ENCODE results near the gene PDE6A.

Gene PDE6A

DNA sequence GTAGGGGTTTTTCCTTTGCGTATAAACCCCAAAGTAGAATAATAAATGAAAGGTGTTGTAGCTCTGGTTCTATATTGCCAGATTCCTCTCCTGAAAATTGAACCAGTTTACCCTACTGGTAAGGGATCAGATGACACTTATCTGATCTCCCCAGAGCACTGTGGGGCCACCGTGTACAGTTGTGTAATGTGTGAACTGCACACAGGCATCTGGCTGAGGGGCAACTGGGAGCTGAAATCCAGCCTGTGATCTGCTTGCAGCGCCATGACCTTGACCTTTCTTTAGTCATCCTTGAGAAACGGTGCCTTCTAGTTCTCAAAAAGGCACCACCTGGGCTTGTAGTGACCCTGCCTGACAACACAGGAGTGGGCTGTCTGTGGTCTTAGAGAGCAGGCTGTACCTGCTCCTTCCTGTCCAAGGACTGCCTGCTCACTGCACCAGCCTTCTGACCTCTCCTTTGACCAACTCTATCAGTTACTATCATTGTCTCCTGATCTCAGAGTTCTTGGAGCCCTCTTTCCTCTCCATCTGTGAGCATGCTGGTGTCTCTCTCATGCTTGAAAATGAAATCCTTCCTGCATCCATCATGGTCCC is 40.2 kb downstream of the PDE6A start:
- DNase-seq (ENCODE audit: low read depth), result peak; percentile 49
- no peak overlapping the region for H3K4me3 ChIP-seq (ENCODE audit: low read depth, low read length)
- TF ChIP-seq, protein P1, sequence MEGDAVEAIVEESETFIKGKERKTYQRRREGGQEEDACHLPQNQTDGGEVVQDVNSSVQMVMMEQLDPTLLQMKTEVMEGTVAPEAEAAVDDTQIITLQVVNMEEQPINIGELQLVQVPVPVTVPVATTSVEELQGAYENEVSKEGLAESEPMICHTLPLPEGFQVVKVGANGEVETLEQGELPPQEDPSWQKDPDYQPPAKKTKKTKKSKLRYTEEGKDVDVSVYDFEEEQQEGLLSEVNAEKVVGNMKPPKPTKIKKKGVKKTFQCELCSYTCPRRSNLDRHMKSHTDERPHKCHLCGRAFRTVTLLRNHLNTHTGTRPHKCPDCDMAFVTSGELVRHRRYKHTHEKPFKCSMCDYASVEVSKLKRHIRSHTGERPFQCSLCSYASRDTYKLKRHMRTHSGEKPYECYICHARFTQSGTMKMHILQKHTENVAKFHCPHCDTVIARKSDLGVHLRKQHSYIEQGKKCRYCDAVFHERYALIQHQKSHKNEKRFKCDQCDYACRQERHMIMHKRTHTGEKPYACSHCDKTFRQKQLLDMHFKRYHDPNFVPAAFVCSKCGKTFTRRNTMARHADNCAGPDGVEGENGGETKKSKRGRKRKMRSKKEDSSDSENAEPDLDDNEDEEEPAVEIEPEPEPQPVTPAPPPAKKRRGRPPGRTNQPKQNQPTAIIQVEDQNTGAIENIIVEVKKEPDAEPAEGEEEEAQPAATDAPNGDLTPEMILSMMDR (conservative IDR thresholded peaks at IDR 0.05; ENCODE audit: low read depth, low read length), result no peak

DNA sequence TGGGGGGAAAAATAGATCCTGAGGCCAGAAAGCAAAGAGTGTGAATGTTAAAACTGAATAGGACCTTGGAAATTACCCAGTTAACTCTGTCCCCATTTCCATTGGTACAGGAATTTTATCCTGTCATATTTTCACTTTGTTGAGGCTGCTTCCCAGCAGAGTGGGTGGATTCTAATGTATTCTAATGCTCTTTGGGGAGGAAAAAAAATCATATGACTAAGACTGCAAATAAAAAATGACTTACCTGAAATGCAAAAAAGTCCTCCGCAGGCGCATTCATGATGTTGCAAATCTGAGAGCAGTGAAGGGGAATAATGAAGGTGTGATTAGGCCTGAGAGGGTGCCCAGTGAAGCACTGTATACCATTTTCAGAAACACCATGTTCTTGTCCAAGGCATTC is 41.2 kb downstream of the PDE6A start:
- TF ChIP-seq, protein P1 (conservative IDR thresholded peaks at IDR 0.05; ENCODE audit: low read depth, low read length), result no peak
- DNase-seq (ENCODE audit: low read depth), result no peak
- H3K4me3 ChIP-seq (ENCODE audit: low read depth, low read length), result no peak overlapping the region

DNA sequence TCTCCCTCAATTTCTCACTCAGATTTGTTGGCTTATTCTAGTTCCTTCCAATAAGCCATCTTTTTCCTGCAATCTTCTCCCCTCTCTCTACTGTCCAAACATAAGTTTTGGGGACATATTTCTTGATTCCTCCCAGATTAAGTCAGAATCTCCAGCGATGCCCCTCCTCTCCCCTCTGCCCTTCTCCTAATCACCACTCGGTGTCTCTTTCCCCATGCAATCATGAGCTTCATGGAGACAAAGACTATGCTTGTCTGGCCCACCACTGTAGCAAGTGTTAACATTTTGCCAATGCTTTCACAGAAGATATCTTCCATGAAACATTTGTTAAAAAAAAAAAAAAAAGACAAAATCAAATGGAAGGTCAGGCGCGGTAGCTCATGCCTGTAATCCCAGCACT is 42.4 kb downstream of the PDE6A start:
- H3K4me3 ChIP-seq (ENCODE audit: low read depth, low read length), result no peak overlapping the region
- TF ChIP-seq, protein P1 (conservative IDR thresholded peaks at IDR 0.05; ENCODE audit: low read depth, low read length), result peak; percentile 25
- no peak for DNase-seq (ENCODE audit: low read depth)

DNA sequence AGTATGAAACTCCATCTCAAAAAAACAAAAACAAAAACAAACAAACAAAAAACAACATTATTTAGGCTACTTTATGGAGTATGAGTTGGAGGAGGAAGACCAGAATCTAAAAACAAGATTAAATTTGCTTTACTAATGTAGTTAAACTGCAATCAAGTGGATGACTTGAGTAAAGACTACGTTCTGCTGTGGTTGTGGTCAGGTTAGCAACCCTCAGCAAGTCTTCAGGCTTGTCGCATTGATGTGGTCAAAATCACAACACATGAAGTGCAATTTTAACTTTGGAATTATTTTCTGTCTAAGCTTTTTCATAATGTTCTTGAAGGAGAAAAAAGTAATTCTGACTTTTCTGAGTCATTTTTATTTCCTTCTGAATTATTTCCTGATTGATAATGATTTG is 43.1 kb downstream of the PDE6A start:
- no peak overlapping the region for H3K4me3 ChIP-seq (ENCODE audit: low read depth, low read length)
- DNase-seq (ENCODE audit: low read depth), result no peak
- TF ChIP-seq, protein P1 (conservative IDR thresholded peaks at IDR 0.05; ENCODE audit: low read depth, low read length), result no peak

DNA sequence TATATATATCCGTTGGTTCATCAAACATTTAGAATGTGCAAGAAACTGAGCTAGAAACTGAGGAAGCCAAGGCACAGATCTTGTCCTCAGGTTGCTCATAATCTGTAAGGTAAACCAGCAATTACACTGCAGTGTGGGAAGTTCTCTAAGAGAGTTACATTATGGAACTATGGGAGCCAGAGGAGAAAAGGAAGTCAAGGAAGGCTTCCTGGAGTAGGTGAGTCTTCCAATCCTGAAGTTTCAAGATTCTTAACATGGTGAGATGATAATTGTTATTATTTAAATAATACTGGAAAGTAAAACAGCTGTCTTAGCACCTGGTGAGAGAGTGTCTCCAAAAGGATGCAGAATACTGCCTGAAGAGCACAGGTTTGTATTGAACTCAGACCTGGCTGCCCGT is 44.2 kb downstream of the PDE6A start:
- H3K4me3 ChIP-seq (ENCODE audit: low read depth, low read length), result no peak overlapping the region
- TF ChIP-seq, protein P1 (conservative IDR thresholded peaks at IDR 0.05; ENCODE audit: low read depth, low read length), result no peak
- no peak for DNase-seq (ENCODE audit: low read depth)

DNA sequence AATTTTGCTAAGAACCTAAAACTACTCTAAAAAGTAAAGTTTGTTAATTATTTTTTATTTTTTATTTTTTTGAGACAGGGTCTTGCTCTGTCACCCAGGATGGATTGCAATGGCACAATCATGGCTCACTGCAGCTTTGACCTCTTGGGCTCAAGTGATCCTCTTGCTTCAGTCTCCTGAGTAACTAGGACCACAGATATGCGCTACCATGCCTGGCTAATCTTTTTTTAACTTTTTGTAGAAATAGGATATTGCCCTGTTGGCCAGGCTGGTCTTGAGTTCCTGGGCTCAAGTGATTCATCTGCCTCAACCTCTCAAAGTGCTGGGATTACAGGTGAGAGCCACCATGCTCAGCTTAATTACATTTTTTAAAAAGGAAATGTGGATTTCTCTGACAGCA is 45.8 kb downstream of the PDE6A start:
- no peak for DNase-seq (ENCODE audit: low read depth)
- no peak overlapping the region for H3K4me3 ChIP-seq (ENCODE audit: low read depth, low read length)
- TF ChIP-seq, protein P1 (conservative IDR thresholded peaks at IDR 0.05; ENCODE audit: low read depth, low read length), result no peak
